Measurements from ENCODE around the gene ARCN1. TPM values are rescaled to one million over a fixed set of nuclear protein-coding genes. Genes with fewer than 3 reads are reported as not detected.

The ARCN1 gene
- total RNA-seq, 1 experiment from 2014 or later = 122 TPM

DNA sequence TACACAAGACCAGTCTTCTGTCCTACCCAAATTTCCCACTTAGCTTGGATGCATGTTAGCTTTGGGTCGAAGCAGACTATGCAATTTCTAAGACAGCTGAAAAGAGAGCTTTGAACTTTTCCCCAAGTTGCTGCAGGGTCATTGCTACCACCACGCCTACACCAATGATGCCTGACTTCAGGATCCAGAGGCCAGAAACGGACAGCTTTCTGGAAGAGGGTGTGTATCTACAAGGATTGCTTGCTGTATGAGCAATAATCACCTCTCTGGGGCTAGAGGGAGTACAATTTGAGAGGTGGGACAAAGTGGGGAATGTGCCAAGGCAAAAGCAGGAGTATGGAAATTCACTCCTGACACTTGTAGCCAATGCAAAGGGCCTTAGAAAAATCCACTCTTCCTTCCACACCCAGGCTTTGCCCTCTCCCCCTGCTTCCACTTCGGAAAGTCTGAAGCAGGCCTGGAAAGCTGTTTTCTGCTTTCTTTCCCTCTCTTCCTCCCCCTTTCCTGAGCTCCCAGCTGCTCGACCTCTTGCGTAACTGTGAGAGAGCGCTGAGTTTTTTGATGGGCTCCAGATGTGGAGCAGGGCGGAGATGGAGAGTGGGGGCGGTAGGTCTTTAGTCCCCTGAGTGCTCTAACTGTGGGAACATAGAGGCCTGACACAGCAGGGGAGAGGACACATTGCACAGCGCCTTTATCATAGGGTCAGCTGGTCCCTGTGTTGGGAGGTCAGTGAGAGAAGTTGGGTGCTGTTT is 33.1 kb downstream of the ARCN1 start:
- no peaks in the 10 kb centered on the region for H3F3A ChIP-seq (ENCODE audit: low read length, unreplicated experiment)
- ATAC-seq (no peak), DNase-seq (no peak)
- CTCF ChIA-PET = no interaction called here
- H3K4me1 ChIP-seq (ENCODE audit: insufficient read depth, low read length) = peaks cover 5% of the 10 kb centered on the region; the same call in 1 of the 2 replicates
- no peak overlapping the region for H3K4me3 ChIP-seq (ENCODE audit: low read length)
- BruUV-seq (replicated peaks) = no TSS peak
- no peak overlapping the region for H3K4me2 ChIP-seq (ENCODE audit: low read length)
- POLR2A ChIA-PET (ENCODE audit: unreplicated experiment) = interaction anchor here (0.5 kb wide), 1 partner anchor 461 kb away, joined by 15 read pairs; no protein-coding TSS in a partner anchor
- H4K20me1 ChIP-seq (ENCODE audit: low read length) = no peaks in the 10 kb centered on the region
- intact Hi-C loops (cut with micrococcal nuclease) = no loop called here
- TF ChIP-seq, protein P1, sequence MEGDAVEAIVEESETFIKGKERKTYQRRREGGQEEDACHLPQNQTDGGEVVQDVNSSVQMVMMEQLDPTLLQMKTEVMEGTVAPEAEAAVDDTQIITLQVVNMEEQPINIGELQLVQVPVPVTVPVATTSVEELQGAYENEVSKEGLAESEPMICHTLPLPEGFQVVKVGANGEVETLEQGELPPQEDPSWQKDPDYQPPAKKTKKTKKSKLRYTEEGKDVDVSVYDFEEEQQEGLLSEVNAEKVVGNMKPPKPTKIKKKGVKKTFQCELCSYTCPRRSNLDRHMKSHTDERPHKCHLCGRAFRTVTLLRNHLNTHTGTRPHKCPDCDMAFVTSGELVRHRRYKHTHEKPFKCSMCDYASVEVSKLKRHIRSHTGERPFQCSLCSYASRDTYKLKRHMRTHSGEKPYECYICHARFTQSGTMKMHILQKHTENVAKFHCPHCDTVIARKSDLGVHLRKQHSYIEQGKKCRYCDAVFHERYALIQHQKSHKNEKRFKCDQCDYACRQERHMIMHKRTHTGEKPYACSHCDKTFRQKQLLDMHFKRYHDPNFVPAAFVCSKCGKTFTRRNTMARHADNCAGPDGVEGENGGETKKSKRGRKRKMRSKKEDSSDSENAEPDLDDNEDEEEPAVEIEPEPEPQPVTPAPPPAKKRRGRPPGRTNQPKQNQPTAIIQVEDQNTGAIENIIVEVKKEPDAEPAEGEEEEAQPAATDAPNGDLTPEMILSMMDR (conservative IDR thresholded peaks at IDR 0.05; ENCODE audit: low read depth, low read length) = no peak
- TF ChIP-seq EZH2 (IDR thresholded peaks at IDR 0.05; ENCODE audit: low read length, unreplicated experiment) (no peak), EZH2phosphoT487 (IDR thresholded peaks at IDR 0.05; ENCODE audit: borderline replicate concordance, low read length) (no peak)
- no peaks in the 10 kb centered on the region for H3K9me2 ChIP-seq (replicated peaks; ENCODE audit: low read length)
- no peak overlapping the region for H3K27ac ChIP-seq (ENCODE audit: low read length)
- H3K27me3 ChIP-seq (ENCODE audit: low read length) = no peaks in the 10 kb centered on the region
- H2AFZ ChIP-seq (ENCODE audit: low read length) = no peak overlapping the region
- H3K9ac ChIP-seq (ENCODE audit: low read length) = no peak overlapping the region
- peaks cover 17% of the 10 kb centered on the region for H3K36me3 ChIP-seq (ENCODE audit: low read depth, low read length)
- H3K9me3 ChIP-seq (ENCODE audit: low read length) = no peaks in the 10 kb centered on the region
- no peaks in the 10 kb centered on the region for H3K79me2 ChIP-seq (ENCODE audit: low read length)

DNA sequence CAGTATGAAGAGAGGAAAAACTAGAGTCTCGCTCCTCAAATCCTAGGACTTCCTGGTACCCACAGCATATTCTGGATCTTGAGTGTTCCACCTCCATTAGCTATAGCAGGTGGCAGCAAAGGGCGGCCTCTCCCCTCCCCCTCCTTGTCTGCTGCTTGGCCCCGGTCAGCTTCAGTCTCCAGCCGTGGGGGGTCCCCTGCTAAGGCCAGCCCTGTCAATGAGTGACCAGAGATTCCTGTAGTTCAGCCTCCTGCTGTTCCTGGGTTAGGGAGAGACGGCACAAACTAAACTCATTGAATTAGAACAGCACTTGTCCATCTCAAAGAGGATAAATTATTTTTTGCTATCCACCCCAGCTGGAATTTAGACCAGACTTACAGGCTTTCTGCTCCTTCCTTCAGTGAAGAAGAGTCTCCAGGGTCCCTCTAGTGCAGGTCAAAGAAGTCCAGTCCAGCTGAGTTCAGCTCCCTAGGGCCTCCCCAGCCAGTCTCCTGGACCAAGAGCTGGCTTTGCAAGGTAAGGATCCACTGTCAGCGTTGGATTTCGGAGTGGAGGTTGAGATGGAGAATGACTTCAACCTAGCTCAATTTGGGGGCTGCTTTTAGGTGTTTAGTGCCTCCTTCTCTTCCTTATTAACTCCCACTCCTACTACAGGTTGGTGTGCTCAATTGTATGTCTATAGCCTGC is 34.1 kb downstream of the ARCN1 start:
- H2AFZ ChIP-seq (ENCODE audit: low read length) = no peak overlapping the region
- H3K27ac ChIP-seq (ENCODE audit: low read length) = no peak overlapping the region
- no TSS peak for BruUV-seq (replicated peaks)
- H3F3A ChIP-seq (ENCODE audit: low read length, unreplicated experiment) = no peaks in the 10 kb centered on the region
- H3K4me2 ChIP-seq (ENCODE audit: low read length) = no peak overlapping the region
- no peaks in the 10 kb centered on the region for H4K20me1 ChIP-seq (ENCODE audit: low read length)
- H3K4me1 ChIP-seq (ENCODE audit: insufficient read depth, low read length) = peaks cover 5% of the 10 kb centered on the region; the same call in 1 of the 2 replicates
- peaks cover 12% of the 10 kb centered on the region for H3K36me3 ChIP-seq (ENCODE audit: low read depth, low read length)
- H3K4me3 ChIP-seq (ENCODE audit: low read length) = no peak overlapping the region
- ChIA-PET CTCF (interaction anchor here (0.6 to 1.6 kb wide), 2 partner anchors 13 kb away, joined by 4 to 5 read pairs; no protein-coding TSS in a partner anchor), POLR2A (ENCODE audit: unreplicated experiment) (no interaction called here)
- DNase-seq (no peak), ATAC-seq (no peak)
- H3K9me2 ChIP-seq (replicated peaks; ENCODE audit: low read length) = no peaks in the 10 kb centered on the region
- intact Hi-C loops (cut with micrococcal nuclease) = no loop called here
- no peaks in the 10 kb centered on the region for H3K79me2 ChIP-seq (ENCODE audit: low read length)
- H3K9me3 ChIP-seq (ENCODE audit: low read length) = no peaks in the 10 kb centered on the region
- no peak for TF ChIP-seq EZH2phosphoT487 (IDR thresholded peaks at IDR 0.05; ENCODE audit: borderline replicate concordance, low read length)
- TF ChIP-seq EZH2 (IDR thresholded peaks at IDR 0.05; ENCODE audit: low read length, unreplicated experiment) = no peak
- TF ChIP-seq, protein P1 (conservative IDR thresholded peaks at IDR 0.05; ENCODE audit: low read depth, low read length) = no peak
- no peak overlapping the region for H3K9ac ChIP-seq (ENCODE audit: low read length)
- H3K27me3 ChIP-seq (ENCODE audit: low read length) = no peaks in the 10 kb centered on the region
